HG03103 (cell line): ENCODE measurements around the gene PBX1.

Experiments
- ATAC-seq: cut with Tn5 transposase; IDR thresholded peaks from one replicate; pipeline ENCODE4 v1.9.1; 2021; ENCODE audit warnings: low read depth; ENCODE audit not compliant: unreplicated experiment

The PBX1 gene

GRCh38 chr1:164660775-164661174 lies 101.8 kb downstream of the PBX1 start:
- ATAC-seq: no peak

GRCh38 chr1:164662462-164662861 lies 103.5 kb downstream of the PBX1 start:
- ATAC-seq: no peak

- no peak for ATAC-seq
These were observed 104.0 kb downstream of the PBX1 start for GRCh38 chr1:164662955-164663354.

- no peak for ATAC-seq
These were observed 105.1 kb downstream of the PBX1 start for GRCh38 chr1:164664127-164664526.

- ATAC-seq: no peak
These were observed 108.0 kb downstream of the PBX1 start for GRCh38 chr1:164667001-164667400.

- no peak for ATAC-seq
These were observed 108.6 kb downstream of the PBX1 start for GRCh38 chr1:164667600-164667999.

- ATAC-seq: no peak
These were observed 109.8 kb downstream of the PBX1 start for GRCh38 chr1:164668491-164669400.

- no peak for ATAC-seq
These were observed 111.0 kb downstream of the PBX1 start for GRCh38 chr1:164670026-164670425.

GRCh38 chr1:164670786-164671185 lies 111.8 kb downstream of the PBX1 start:
- ATAC-seq: no peak

GRCh38 chr1:164671323-164671965 lies 112.5 kb downstream of the PBX1 start:
- no peak for ATAC-seq

GRCh38 chr1:164671966-164672571 lies 113.1 kb downstream of the PBX1 start:
- no peak for ATAC-seq

GRCh38 chr1:164672588-164672987 lies 113.6 kb downstream of the PBX1 start:
- ATAC-seq: no peak

- no peak for ATAC-seq
These were observed 114.7 kb downstream of the PBX1 start for GRCh38 chr1:164673584-164674214.

GRCh38 chr1:164675342-164675904 lies 116.4 kb downstream of the PBX1 start:
- no peak for ATAC-seq

- no peak for ATAC-seq
These were observed 119.2 kb downstream of the PBX1 start for GRCh38 chr1:164678136-164678700.

- ATAC-seq: no peak
These were observed 123.6 kb downstream of the PBX1 start for GRCh38 chr1:164682570-164682969.

- ATAC-seq: no peak
These were observed 124.3 kb downstream of the PBX1 start for GRCh38 chr1:164683235-164683634.

- ATAC-seq: no peak
These were observed 126.5 kb downstream of the PBX1 start for GRCh38 chr1:164685266-164686035.

- ATAC-seq: no peak
These were observed 128.8 kb downstream of the PBX1 start for GRCh38 chr1:164687777-164688176.

- ATAC-seq: no peak
These were observed 129.8 kb downstream of the PBX1 start for GRCh38 chr1:164688791-164689190.
